ENCODE measurements around the gene AMBN. TPM values are rescaled to one million over a fixed set of nuclear protein-coding genes. Genes with fewer than 3 reads are reported as not detected.

Gene AMBN
- total RNA-seq, 1 experiment from 2014 or later: not detected

GRCh38 chr4:70614184-70614555, 22.1 kb downstream of the AMBN start:
- Histone ChIP-seq H3K9ac (ENCODE audit: low read length) (no peak overlapping the region), H3K79me2 (ENCODE audit: insufficient read depth, low read length) (no peaks in the 10 kb centered on the region), H3K36me3 (ENCODE audit: control insufficient read depth in 1 of 2, insufficient read depth in 2 of 2, low read length in 2 of 2) (no peaks in the 10 kb centered on the region), H3K27ac (ENCODE audit: low read depth, low read length) (no peak overlapping the region), H3K4me1 (ENCODE audit: control insufficient read depth in 1 of 2, insufficient read depth in 2 of 2, low read length in 2 of 2) (no peaks in the 10 kb centered on the region), H3K4me3 (replicated peaks in 1 of 2; ENCODE audit: low read depth in 1 of 2, low read length in 2 of 2) (no peak overlapping the region), H3K9me2 (ENCODE audit: insufficient read depth) (no peaks in the 10 kb centered on the region), H3K27me3 (ENCODE audit: insufficient read depth, low read length) (no peaks in the 10 kb centered on the region), H3K9me3 (ENCODE audit: control insufficient read depth in 1 of 2, insufficient read depth in 1 of 2, low read depth in 1 of 2, low read length in 2 of 2) (no peaks in the 10 kb centered on the region), H2AFZ (ENCODE audit: low read depth, low read length, poor library complexity, severe bottlenecking) (no peak overlapping the region), H4K20me1 (ENCODE audit: insufficient read depth) (no peaks in the 10 kb centered on the region), H3K4me2 (ENCODE audit: low read length) (no peak overlapping the region)
- intact Hi-C loops (cut with micrococcal nuclease): no loop called here
- DNase-seq (ENCODE audit: low read depth, low spot score): no peak
- ChIA-PET POLR2A (no interaction called here), RAD21 (ENCODE audit: low non-redundant PET in 1 of 2, low total read pairs in 2 of 2, uncharacterized antibody in 2 of 2, unreplicated experiment in 2 of 2) (no interaction called here), CTCF (interaction anchor here (1.3 kb wide), 1 partner anchor 13 kb away, joined by 4 read pairs; no protein-coding TSS in a partner anchor)
- BruUV-seq (replicated peaks): no TSS peak
- no peak for ATAC-seq
- TF ChIP-seq ELF1 (IDR thresholded peaks at IDR 0.05; ENCODE audit: borderline replicate concordance, low read depth) (no peak), EZH2 (IDR thresholded peaks at IDR 0.05) (no peak), SP1 (IDR thresholded peaks at IDR 0.05; ENCODE audit: low read depth) (no peak), ZNF274 (IDR thresholded peaks at IDR 0.05; ENCODE audit: low read depth, low read length) (no peak), POLR2A (IDR thresholded peaks at IDR 0.05; ENCODE audit: borderline replicate concordance, extremely low read depth, insufficient read depth, insufficient read length) (no peak), EZH2phosphoT487 (IDR thresholded peaks at IDR 0.05; ENCODE audit: borderline replicate concordance) (no peak), CTCF (IDR thresholded peaks at IDR 0.05 in 2 of 3, conservative IDR thresholded peaks at IDR 0.05 in 1 of 3; ENCODE audit: borderline replicate concordance in 1 of 3, insufficient read depth in 1 of 3, low read depth in 2 of 3, low read length in 2 of 3) (no peak), SRF (IDR thresholded peaks at IDR 0.05; ENCODE audit: low read depth) (no peak), JUND (IDR thresholded peaks at IDR 0.05) (no peak), EGR1 (IDR thresholded peaks at IDR 0.05; ENCODE audit: low read depth) (no peak), FOSL1 (IDR thresholded peaks at IDR 0.05; ENCODE audit: low read depth) (no peak), ZBTB33 (IDR thresholded peaks at IDR 0.05; ENCODE audit: extremely low read depth, insufficient replicate concordance, low read length) (no peak), CEBPB (IDR thresholded peaks at IDR 0.05; ENCODE audit: low read depth) (no peak), ATF3 (IDR thresholded peaks at IDR 0.05) (no peak), CBX3 (IDR thresholded peaks at IDR 0.05; ENCODE audit: low read depth) (no peak), MAX (IDR thresholded peaks at IDR 0.05) (no peak), REST (IDR thresholded peaks at IDR 0.05; ENCODE audit: low read depth) (no peak)
